GM18498 (cell line): Measurements from ENCODE around the gene PGGHG.
"Not testable (repeated sequence)": the region's sequence is repeated elsewhere in the genome, so short reads cannot be mapped to it uniquely, and the experiment has no call there.

ENCODE experiments used
- ATAC-seq: cut with Tn5 transposase; IDR thresholded peaks from one replicate; pipeline ENCODE4 v1.9.1; 2021; ENCODE audit warnings: mild to moderate bottlenecking, moderate library complexity; ENCODE audit not compliant: unreplicated experiment

PGGHG gene

DNA sequence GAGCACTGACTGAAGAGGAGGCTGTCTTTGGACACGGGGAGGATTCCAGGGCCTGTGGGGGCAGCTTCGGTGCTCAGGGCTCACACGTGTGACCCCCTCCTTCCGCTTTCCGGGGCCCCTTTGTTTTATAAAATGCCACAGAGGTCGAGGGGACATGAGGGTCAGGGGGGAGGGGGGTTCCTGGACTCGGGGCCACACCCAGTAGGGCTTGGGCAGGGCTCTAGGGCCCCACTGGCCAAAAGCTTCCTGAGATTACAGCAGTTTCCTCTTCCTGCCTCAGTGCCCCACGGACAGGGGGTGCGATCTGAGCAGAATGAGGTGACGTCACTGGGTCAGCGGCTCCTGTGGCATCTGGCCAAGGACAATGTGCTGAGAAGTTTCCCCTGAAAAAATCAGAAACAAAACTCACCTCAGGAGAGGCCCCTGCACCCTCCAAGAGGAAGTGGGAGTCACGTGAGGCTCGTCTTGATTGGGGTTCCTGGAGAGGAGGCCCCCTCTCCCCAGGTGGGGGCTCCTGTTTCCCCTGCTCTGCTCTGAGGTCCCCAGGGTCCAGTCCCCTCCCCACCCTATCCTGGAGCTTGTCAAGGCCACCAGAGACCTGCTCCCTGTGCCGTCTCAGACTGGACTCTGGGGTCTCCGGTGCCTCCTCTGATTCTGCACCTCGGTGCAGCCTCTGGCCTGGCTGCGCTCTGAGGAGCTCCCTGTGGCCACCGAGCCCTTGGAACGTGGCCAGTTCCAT, 38.1 kb downstream of the PGGHG start:
- ATAC-seq, result peak; percentile 70

DNA sequence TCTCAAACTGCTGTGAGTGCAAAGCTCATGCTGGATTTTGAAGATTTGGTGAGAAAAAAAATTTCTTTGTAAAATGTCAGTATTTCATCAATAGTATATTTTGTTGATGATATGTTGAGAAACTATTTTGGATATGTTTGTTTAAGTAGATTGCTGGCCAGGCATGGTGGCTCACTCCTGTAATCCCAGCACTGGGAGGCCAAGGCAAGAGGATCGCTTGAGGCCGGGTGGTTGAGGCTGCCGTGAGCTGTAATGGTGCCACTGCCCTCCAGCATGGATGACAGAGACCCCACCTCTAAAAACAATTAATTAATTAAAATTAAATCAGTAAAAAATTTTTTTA, 38.6 kb downstream of the PGGHG start:
- no peak for ATAC-seq

DNA sequence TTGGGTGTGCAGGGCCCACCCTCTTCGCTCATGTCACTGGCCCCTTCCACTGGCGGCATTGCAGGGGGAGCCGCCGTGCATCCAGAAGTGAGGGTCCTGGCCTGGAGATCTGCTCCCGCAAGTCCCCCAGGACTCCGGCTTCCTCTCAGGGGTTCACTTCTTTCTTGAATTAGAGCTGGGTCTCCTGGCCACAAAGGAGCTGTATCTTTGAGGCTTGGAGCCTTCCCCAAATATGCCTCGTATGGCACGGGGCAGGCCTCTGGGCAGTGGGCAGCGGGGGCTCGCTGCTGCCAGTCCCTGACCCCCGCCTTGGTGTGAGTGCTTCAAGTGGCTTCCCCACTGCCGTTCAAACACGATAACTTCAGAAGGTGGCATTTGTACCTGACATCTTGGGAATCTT, 39.1 kb downstream of the PGGHG start:
- no peak for ATAC-seq

DNA sequence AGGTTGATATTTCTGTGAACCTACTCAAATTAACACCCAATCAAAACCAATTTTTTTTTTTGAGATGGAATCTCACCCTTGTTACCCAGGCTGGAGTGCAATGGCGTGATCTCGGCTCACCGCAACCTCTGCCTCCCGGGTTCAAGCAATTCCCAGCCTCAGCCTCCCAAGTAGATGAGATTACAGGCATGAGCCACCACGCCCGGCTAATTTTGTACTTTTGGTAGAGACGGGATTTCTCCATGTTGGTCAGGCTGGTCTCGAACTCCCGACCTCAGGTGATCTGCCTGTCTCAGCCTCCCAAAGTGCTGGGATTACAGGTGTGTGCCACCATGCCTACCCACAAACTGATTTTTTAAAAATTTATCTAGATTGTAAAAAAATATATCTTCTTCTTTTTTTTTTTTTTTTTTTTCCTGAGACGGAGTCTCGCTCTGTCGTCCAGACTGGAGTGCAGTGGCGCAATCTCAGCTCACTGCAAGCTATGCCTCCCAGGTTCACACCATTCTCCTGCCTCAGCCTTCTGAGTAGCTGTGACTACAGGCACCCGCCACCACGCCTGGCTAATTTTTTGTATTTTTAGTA, 39.7 kb downstream of the PGGHG start:
- not testable (repeated sequence) for ATAC-seq

DNA sequence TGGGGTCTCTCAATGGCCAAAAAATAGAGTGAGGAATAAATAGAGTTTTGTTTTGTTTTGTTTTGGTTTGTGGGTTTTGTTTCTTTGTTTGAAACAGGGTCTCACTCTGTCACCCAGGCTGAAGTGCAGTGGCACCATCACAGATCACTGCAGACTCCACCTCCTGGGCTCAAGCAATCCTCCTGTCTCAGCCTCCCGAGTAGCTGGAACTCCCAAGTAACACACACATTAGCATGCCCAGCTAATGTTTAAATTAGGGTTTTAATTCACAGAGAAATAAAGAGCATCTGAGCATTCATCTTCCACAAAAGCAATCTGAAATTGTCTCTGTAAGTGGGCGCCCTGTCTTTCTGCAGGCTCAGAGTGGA, 40.9 kb downstream of the PGGHG start:
- no peak for ATAC-seq

DNA sequence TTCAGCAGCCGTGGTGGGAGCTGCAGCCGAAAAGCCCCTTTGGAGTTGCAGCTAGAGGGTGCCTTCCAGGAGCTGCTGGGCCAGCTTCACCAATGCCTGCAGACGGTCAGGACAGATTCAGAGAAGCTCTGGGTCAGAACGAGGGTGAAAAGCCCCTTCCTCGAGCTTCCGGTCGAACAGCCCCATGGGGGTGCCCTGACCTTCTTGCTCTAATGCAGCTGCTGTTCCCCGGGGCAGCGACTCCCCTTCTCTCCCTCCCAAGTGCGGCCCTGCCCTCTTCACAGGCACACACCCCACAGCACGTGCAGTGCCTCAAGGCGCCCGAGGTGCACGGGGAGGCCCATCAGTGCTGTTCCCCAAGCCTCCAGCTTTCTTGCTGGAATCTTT, 41.4 kb downstream of the PGGHG start:
- ATAC-seq, result no peak

DNA sequence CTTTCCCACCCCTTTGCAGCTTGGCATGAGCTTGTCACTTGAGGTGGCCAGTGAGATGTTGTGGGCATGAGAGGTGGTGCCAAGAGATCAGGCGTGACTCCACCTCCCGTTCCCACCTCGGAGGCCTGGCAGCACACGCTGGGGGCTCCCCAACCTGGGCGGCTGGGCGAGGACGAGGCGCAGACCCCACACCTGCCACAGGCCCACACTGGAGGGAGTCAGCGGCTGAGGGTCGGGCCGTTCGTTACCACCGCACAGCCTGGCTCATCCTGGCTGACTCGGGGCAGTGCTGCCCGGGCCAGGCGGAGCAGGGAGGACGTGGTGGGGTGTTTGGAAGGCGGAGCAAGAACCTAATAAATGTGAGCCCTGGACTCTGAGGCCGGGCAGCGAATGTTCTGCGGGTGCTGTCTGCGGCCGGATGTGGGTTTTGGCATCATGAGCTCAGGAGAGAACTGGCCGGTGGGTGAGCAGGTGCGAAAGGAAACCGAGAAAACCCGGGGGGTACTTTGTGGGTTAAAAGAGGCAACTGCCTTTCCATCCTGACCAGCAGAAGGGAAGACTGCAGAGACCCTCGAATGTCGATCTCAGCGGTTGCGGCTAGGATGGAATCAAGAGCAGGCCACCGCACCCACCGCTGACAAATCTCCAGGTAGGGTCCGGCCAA, 41.9 kb downstream of the PGGHG start:
- no peak for ATAC-seq

DNA sequence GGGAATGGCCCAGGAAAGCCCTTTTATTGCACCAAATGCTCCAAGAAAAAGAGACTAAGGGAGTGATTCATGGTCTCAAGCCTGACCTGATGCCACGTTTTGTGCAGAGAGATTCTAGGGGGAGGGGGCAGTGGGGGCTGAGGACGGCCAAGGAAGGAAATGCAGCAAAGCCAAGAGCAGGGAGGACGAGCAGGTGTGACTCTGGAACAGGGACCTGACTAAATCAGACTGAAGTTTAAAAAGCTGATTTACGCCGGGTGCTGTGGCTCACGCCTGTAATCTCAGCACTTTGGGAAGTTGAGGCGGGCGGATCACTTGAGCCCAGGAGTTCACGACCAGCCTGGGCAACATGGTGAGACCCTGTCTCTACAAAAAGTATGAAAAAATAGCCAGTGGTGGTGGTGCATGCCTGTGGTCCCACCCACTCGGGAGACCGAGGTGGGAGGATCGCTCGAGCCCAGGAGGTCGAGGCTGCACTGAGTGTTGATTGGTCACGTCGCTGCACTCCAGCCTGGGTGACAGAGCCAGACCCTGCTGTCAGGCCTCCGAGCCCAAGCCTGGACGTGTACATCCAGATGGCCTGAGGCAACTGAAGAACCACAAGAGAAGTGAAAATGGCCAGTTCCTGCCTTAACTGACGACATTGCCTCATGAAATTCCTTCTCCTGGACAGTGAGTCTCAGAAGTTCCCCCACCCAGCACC, 42.6 kb downstream of the PGGHG start:
- no peak for ATAC-seq

DNA sequence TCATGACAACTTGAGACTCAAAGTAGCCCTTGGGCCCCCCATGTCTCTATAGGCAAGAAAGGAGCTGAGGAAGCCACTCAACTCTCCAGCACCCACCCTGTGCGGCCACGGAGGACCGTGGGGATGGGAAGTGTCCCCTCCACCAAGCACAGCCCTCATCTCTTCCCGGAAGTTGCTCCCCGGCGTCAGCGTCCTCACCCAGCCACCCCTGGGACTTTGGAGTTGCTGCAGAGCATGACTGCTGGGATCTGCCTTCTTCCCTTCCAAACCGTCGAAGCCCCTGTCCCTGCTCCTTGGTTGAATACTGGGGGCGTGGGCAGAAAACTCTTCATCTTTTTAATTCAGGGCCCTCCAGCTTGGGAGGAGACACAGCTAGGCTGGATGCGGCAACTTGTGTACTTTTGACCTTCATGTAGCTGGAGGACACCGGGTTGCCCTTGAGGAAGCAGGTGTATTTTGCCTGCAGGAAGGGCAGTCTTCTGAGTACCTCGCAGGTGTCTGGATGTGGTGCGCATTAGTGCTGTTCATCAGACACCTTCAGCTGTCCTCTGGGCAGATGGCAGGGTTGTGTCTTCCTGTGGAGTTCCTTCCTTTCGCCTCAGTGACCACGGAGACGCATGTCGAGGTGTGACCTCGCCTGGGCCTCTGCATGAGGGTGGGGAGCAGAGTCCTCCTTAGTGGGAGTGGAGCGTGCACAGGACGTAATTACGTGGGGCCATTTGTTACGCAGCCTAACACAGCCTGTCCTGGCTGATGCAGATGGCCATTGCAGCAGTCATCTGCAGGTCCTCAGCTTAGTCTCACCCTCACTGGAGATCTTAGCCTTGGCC, 43.9 kb downstream of the PGGHG start:
- ATAC-seq, result no peak

DNA sequence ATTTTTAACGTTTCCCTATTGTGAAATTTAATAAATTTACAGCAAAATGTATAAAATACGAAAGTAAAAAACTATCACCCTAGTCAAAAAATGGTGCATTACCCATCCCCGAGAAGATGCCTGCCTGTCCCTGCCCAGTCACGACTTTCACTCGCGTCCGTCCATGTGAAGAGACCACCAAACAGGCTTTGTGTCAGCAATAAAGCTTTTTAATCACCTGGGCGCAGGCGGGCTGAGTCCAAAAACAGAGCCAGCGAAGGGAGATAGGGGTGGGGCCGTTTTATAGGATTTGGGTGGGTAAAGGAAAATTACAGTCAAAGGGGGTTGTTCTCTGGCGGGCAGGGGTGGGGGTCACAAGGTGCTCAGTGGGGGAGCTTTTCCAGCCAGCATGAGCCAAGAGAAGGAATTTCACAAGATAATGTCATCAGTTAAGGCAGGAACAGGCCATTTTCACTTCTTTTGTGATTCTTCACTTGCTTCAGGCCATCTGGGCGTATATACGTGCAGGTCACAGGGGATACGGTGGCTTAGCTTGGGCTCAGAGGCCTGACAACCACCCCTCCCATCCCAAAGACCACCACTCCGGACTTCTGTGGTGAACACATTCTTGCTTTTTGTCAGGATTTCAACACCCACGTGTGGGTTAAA, 44.8 kb downstream of the PGGHG start:
- not testable (repeated sequence) for ATAC-seq

DNA sequence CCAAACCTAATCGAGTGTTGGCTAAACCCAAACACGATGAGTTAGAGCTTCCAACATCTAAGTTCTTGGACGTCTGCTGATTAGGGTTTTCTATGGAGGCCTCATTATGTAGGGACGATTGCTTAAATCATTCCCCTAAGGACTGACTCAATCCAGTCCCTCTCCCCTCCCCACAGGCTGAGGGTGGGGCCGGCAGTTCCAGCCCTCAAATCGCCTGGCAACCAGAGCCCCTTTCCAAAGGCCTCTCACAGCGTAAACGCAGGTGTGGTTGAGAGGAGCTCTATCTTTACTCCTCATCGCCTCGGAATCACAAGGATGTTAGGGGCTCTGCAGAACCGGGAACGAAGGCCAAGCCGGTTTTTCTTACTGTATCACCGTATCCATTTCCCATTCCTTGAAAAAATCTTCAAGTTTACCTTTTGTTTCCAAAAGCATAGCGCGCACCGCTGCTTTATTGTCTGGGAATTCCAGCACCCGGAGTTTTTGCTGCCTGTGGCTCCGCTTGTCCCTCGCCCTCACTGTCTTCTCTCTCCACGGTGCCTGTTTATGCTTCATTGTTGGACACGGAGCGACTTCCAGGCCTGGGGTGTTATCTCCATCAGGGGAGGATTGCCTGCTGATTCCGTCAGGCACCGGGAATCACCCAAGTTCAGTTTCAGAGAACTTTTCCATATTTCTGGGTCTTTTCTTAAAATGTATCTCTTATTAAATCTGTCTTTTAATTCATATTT, 45.5 kb downstream of the PGGHG start:
- no peak for ATAC-seq

DNA sequence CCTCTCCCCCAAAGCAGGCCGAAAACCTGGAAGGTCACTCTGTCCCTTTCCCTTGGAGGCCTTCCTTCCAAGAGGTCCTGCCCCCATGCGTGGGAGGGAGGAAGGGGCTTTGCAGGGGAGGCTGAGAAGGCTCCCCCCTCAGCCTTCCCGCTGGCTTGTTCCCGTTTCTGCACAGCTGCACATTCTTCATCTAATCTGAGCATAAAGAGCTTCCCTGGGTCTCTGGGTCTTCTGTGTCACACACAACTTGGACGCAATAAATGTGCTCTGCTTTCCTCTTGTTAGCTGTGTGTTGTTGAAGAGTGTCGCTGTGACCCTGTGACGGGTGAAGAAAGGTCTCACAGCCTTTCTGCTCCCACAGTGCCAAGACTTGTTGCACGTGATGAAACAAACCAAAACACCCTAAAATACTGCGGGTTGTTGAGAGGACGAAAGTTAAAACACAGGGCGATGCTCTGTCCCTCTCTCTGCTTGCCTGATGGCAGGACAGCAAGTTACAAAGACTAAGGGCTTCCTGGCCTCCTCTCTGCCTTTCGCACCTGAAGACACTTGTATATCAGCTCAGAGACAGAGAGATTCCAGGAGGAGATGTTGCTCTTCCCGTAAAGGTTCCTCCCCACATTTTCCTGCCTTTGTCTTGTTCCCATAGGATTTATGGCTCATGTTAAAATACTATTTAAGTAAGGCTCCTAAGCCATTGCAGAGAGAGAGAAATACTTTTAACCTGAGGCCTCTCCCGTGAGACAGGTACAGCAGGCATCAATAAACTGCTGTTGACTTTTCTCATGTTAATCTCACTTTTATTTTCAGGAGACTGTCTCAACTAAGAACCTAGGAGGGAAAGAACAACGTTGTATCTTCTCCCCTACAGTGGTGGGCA, 47.1 kb downstream of the PGGHG start:
- no peak for ATAC-seq

DNA sequence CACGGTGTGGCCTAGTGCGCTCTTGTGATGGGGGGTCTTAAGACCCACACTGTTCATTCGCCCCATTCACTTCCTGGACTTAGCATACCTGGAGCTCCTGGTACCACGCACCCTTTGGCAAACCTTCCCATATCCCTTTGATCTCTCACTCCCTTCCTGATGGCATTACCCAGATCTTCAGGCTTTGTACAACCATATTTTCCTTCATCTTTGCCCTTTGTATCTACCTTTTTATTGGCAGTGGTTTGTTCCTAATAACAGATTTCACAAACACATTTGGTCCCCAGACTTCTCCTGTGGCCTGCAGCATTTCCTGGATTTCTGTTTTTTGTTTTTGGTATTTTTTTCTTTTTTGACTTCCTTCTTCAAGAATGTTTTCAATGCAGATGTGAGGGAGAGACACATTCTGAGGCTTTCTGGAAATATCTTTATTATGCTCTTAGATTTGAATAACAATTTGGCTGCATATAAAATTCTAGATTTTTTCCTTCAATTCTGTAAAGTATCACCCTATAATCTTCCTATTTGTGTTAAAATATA, 47.8 kb downstream of the PGGHG start:
- ATAC-seq, result no peak

DNA sequence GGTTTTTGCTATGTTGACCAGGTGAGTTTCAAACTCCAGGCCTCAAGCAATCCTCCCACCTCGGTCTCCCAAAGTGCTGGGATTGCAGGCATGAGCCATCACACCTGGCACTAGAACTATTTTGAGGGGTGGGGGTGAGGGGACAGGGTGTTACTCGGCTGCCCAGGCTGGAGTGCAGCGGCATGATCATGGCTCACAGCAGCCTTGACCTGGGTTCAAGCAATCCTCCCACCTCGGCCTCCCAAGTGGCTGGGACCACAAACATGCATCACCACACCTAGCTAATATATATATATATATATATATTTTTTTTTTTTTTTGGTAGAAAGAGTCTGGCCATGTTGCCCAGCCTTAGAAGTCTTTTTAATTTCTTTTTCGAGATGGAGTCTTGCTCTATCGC, 48.8 kb downstream of the PGGHG start:
- ATAC-seq, result no peak

DNA sequence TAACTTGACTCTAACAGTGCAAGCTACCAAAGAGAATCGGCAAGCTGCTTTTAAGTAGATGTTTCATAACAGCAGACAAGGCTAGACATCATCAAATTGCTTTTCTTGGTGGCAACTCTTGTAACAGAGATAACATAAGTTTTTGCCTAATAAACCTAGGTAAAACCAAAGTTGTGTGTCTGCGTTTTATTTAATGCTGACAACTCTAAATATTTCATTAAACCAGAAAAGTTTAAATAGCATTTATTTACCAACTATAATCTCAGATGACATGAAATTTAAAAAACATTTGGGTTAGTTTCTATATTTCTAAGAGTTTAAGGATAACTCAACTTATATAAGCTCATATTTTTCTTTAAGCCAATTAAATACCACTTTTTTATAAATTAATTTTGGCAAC, 51.0 kb downstream of the PGGHG start:
- ATAC-seq, result no peak

DNA sequence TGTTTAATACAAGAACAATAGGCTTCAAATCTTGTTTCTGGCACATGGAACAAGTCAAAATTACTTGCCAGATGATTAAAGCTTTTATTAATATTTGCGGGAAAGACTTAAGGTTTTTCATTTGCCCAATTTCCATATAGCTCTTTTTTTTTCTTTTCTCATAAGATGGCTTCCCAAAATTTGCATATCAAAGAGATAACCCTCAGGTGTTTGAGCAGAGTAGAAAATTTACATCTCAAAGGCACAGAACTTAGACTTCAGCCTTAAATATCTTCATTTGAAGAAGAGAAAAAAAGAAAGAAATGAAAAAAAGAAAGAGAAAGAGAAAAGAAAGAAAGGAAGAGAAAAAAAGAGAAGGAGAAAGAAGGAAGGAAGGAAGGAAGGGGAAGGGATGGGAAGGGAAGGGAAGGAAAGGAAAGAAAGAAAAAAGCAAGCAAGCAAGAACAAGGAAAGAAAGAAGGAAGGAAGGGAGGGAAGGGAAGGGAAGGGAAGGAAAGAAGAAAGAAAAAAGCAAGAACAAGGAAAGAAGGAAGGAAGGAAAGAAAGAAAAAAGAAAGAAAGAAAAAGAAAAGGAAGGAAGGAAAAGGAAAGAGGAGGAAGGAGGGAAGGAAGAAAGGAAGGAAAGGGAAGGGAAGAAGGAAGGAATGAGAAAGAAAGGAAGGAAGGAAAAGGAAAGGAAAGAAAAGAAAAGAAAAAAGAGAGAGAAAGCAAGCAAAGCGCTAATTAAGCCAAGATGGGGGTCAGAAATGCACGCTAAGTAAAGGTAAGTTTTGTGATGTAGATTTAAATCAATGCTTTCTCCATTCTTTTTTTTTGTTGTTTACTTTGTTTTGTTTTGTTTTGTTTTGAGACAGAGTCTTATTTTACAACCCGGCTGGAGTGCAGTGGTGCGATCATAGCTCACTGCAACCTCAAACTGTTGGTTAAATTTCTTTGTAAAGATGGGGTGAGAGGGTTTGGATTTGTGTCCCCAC, 51.9 kb downstream of the PGGHG start:
- ATAC-seq, result no peak

DNA sequence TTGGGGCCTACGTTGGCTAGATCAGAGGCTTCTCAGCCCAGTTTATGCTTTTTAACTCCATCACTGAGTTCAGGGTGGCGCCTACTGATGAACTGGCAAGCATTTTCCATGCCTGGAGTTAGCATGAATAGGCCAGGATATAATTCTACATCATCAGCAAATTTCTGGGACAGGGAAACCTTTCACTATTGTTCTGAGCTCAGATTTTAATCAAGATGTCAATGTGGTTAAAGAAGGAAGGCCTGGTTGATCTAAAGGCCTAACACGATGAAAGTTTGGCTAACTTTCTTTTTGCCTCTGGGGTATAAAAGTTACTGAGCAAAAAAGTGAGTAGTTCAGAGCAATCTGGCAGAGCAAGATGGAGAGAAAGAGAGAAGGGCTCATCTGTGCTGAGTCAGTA, 53.4 kb downstream of the PGGHG start:
- ATAC-seq, result no peak
